Stimulated activated CD4-positive, alpha-beta T cell treated with anti-CD3 and anti-CD28 coated beads, Interleukin-2, amount 100 ng/mL, for 4 hours (primary cell): ENCODE data around the gene EIF4E2.

Source experiments
- DNase-seq: peaks from one replicate; pipeline ENCODE4 v3.0.0-alpha.2; 2020; ENCODE audit warnings: low read depth

The EIF4E2 gene

GRCh38 chr2:232538671-232539070 lies 11.8 kb upstream of the EIF4E2 start:
- no peak for DNase-seq

- DNase-seq: no peak
Observed at GRCh38 chr2:232539298-232540231, 10.9 kb upstream of the EIF4E2 start, which contains the start of gene CHRNG. Gene CHRNG, plus strand, starts transcription at chr2:232539692. Its CDS starts 56 bp downstream, at chr2:232539748.

GRCh38 chr2:232540441-232541041 lies 9.9 kb upstream of the EIF4E2 start:
- no peak for DNase-seq

GRCh38 chr2:232541195-232541960 lies 9.1 kb upstream of the EIF4E2 start:
- DNase-seq: no peak

- DNase-seq: no peak
Observed at GRCh38 chr2:232541961-232542714, 8.4 kb upstream of the EIF4E2 start.

- DNase-seq: no peak
Observed at GRCh38 chr2:232542715-232543467, 7.6 kb upstream of the EIF4E2 start.

- DNase-seq: no peak
Observed at GRCh38 chr2:232543491-232543890, 7.0 kb upstream of the EIF4E2 start.

GRCh38 chr2:232543928-232544631 lies 6.4 kb upstream of the EIF4E2 start:
- no peak for DNase-seq

GRCh38 chr2:232544674-232545073 lies 5.8 kb upstream of the EIF4E2 start:
- no peak for DNase-seq

GRCh38 chr2:232545511-232546375 lies 4.7 kb upstream of the EIF4E2 start:
- no peak for DNase-seq

- DNase-seq: no peak
Observed at GRCh38 chr2:232547991-232548390, 2.5 kb upstream of the EIF4E2 start.

GRCh38 chr2:232549655-232550353 lies 685 bp upstream of the EIF4E2 start:
- DNase-seq: no peak

GRCh38 chr2:232551250-232551638 lies 755 bp downstream of the EIF4E2 start:
- DNase-seq: no peak

GRCh38 chr2:232551776-232552175 lies 1.3 kb downstream of the EIF4E2 start:
- DNase-seq: no peak

- no peak for DNase-seq
Observed at GRCh38 chr2:232556426-232556825, 5.9 kb downstream of the EIF4E2 start.

GRCh38 chr2:232562515-232563151 lies 12.1 kb downstream of the EIF4E2 start:
- DNase-seq: no peak

- no peak for DNase-seq
Observed at GRCh38 chr2:232563580-232563979, 13.1 kb downstream of the EIF4E2 start.

GRCh38 chr2:232567721-232568120 lies 17.2 kb downstream of the EIF4E2 start:
- no peak for DNase-seq
